ENCODE measurements around the gene TF.

GRCh38 chr3:133749427-133750258 lies 3.5 kb downstream of the TF start:
- TF ChIP-seq CTCF (conservative IDR thresholded peaks at IDR 0.05; ENCODE audit: low read length): no peak
- no peak for TF ChIP-seq EZH2phosphoT487 (IDR thresholded peaks at IDR 0.05; ENCODE audit: borderline replicate concordance, low read depth, low read length)
